Rectal smooth muscle tissue (tissue), 1 donor: Measurements from ENCODE around the gene SERINC5.
"Not testable (repeated sequence)": the region's sequence is repeated elsewhere in the genome, so short reads cannot be mapped to it uniquely, and the experiment has no call there.

ENCODE experiments used
- H3K27ac ChIP-seq: one replicate; pipeline ENCODE4 v1.7.0; 2013; ENCODE audit warnings: low read depth, low read length, inconsistent platforms
- H3K27me3 ChIP-seq: one replicate; pipeline ENCODE4 v1.7.0; 2013; ENCODE audit warnings: low read length; ENCODE audit not compliant: control insufficient read depth, insufficient read depth
- H3K36me3 ChIP-seq: one replicate; pipeline ENCODE4 v1.7.0; 2013; ENCODE audit warnings: low read length; ENCODE audit not compliant: control insufficient read depth, insufficient read depth
- H3K4me1 ChIP-seq: one replicate; pipeline ENCODE4 v1.7.0; 2013; ENCODE audit warnings: low read length; ENCODE audit not compliant: control insufficient read depth, insufficient read depth
- H3K4me3 ChIP-seq: one replicate; pipeline ENCODE4 v1.7.0; 2013; ENCODE audit warnings: low read length
- H3K9ac ChIP-seq: one replicate; pipeline ENCODE4 v1.7.0; 2013; ENCODE audit warnings: low read length

Gene SERINC5

GRCh38 chr5:80255811-80256712 lies at the start of gene SERINC5:
Gene SERINC5, minus strand, starts transcription at chr5:80256048. Its CDS starts 126 bp downstream, at chr5:80255922.
- H3K27ac ChIP-seq: peak within 1 kb of the TSS; percentile 97
- H3K4me3 ChIP-seq: peak within 1 kb of the TSS; percentile 91
- no peaks in the 10 kb centered on the region for H3K36me3 ChIP-seq
- H3K4me1 ChIP-seq: peaks cover 8% of the 10 kb centered on the region
- no peaks in the 10 kb centered on the region for H3K27me3 ChIP-seq
- H3K9ac ChIP-seq: peak within 1 kb of the TSS; percentile 93

DNA sequence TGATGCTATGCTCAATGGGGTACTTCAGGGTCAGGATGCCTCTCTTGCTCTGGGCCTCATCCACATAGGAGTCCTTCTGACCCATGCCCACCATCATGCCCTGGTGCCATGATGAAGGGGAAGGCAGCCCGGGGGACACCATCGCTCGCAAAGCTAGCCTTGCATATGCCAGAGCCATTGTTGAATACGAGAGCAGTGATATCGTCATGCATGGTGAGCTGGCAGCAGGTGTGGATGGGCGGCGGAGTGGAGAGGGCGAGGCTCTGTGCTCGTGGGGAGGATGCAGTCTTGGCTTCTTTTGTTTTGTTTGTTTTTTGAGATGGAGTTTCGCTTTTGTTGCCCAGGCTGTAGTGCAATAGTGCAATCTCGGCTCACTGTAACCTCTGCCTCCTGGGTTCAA lies 46.8 kb upstream of the SERINC5 start:
- Histone ChIP-seq H3K27ac (no peak overlapping the region), H3K9ac (no peak overlapping the region), H3K27me3 (no peaks in the 10 kb centered on the region), H3K36me3 (no peaks in the 10 kb centered on the region), H3K4me1 (no peaks in the 10 kb centered on the region), H3K4me3 (no peak overlapping the region)

- H3K4me3 ChIP-seq, H3K9ac ChIP-seq: not testable (repeated sequence)
Observed at GRCh38 chr5:80301342-80301741, 45.5 kb upstream of the SERINC5 start.

GRCh38 chr5:80300796-80301195 lies 44.9 kb upstream of the SERINC5 start:
- not testable (repeated sequence) for H3K4me3 ChIP-seq, H3K27ac ChIP-seq, H3K4me1 ChIP-seq, H3K36me3 ChIP-seq, H3K27me3 ChIP-seq, H3K9ac ChIP-seq

More at GRCh38 chr5:80301342-80301741, 45.5 kb upstream of the SERINC5 start:
- not testable (repeated sequence) for H3K27ac ChIP-seq, H3K4me1 ChIP-seq, H3K36me3 ChIP-seq, H3K27me3 ChIP-seq

DNA sequence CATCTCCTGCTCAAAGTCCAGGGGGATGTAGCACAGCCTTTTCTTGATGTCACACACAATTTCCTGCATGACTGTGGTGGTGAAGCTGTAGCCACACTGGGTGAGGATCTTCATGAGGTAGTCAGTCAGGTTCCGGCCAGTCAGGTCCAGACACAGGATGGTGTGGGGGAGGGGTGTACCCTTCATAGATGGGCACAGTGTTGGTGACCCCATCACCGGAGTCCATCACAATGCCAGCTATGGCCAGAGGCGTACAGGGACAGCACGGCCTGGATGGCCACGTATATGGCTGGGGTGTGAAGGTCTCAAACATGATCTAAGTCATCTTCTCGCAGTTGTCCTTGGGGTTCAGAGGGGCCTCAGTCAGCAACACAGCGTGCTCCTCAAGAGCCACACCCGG lies 44.3 kb upstream of the SERINC5 start:
- H3K9ac ChIP-seq: no peak overlapping the region
- H3K36me3 ChIP-seq: no peaks in the 10 kb centered on the region
- no peak overlapping the region for H3K4me3 ChIP-seq
- no peak overlapping the region for H3K27ac ChIP-seq
- H3K4me1 ChIP-seq: no peaks in the 10 kb centered on the region
- no peaks in the 10 kb centered on the region for H3K27me3 ChIP-seq

GRCh38 chr5:80299601-80300000 lies 43.8 kb upstream of the SERINC5 start:
- H3K9ac ChIP-seq: no peak overlapping the region
- no peaks in the 10 kb centered on the region for H3K36me3 ChIP-seq
- no peaks in the 10 kb centered on the region for H3K27me3 ChIP-seq
- H3K27ac ChIP-seq: no peak overlapping the region
- H3K4me3 ChIP-seq: no peak overlapping the region
- no peaks in the 10 kb centered on the region for H3K4me1 ChIP-seq

GRCh38 chr5:80296121-80296520 lies 40.3 kb upstream of the SERINC5 start:
- Histone ChIP-seq H3K9ac (no peak overlapping the region), H3K4me3 (no peak overlapping the region), H3K27ac (no peak overlapping the region), H3K4me1 (no peaks in the 10 kb centered on the region), H3K36me3 (no peaks in the 10 kb centered on the region), H3K27me3 (no peaks in the 10 kb centered on the region)

GRCh38 chr5:80291761-80292160 lies 35.9 kb upstream of the SERINC5 start:
- H3K9ac ChIP-seq: no peak overlapping the region
- no peak overlapping the region for H3K4me3 ChIP-seq
- no peaks in the 10 kb centered on the region for H3K27me3 ChIP-seq
- H3K27ac ChIP-seq: no peak overlapping the region
- no peaks in the 10 kb centered on the region for H3K36me3 ChIP-seq
- H3K4me1 ChIP-seq: no peaks in the 10 kb centered on the region

DNA sequence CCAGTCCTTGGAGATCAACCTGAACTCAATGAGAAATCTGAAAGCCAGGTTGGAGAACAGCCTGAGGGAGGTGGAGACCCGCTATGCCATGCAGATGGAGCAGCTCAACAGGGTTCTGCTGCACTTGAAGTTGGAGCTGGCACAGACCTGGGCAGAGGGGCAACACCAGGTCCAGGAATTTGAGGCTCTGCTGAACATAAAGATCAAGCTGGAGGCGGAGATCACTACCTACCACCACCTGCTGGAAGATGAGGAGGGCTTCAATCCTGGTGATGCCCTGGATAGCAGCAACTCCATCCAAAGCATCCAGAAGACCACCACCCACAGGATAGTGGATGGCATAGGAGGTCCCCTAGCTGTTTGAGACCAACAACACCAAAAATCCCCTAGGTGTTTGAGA lies 33.5 kb upstream of the SERINC5 start:
- Histone ChIP-seq H3K27me3 (no peaks in the 10 kb centered on the region), H3K4me1 (no peaks in the 10 kb centered on the region), H3K9ac (no peak overlapping the region), H3K36me3 (no peaks in the 10 kb centered on the region), H3K4me3 (no peak overlapping the region), H3K27ac (no peak overlapping the region)

DNA sequence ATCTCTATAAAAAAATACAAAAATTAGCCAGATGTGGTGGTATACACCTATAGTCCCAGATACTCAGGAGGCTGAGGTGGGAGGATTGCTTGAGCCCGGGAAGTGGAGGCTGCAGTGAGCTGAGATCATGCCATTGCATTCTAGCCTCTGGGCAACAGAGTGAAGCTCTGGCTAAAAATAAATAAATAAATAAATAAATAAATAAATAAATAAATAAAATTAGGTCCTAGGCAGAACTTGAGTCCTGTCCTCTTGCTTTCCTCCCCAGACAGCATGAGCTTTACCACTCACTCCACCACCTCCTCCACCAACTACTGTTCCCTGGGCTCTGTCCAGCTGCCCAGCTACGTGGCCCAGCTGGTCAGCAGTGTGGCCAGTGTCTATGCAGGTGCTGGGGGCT lies 32.3 kb upstream of the SERINC5 start:
- no peaks in the 10 kb centered on the region for H3K4me1 ChIP-seq

GRCh38 chr5:80284720-80285119 lies 28.9 kb upstream of the SERINC5 start:
- no peaks in the 10 kb centered on the region for H3K27me3 ChIP-seq
- no peaks in the 10 kb centered on the region for H3K4me1 ChIP-seq
- no peak overlapping the region for H3K9ac ChIP-seq
- H3K36me3 ChIP-seq: no peaks in the 10 kb centered on the region
- no peak overlapping the region for H3K27ac ChIP-seq
- H3K4me3 ChIP-seq: no peak overlapping the region

More for the DNA sequence above, 32.3 kb upstream of the SERINC5 start:
- no peaks in the 10 kb centered on the region for H3K27me3 ChIP-seq
- H3K9ac ChIP-seq: no peak overlapping the region
- H3K4me3 ChIP-seq: no peak overlapping the region
- H3K27ac ChIP-seq: no peak overlapping the region
- H3K36me3 ChIP-seq: no peaks in the 10 kb centered on the region

GRCh38 chr5:80283360-80283759 lies 27.5 kb upstream of the SERINC5 start:
- Histone ChIP-seq H3K9ac (no peak overlapping the region), H3K27me3 (no peaks in the 10 kb centered on the region), H3K27ac (no peak overlapping the region), H3K4me3 (no peak overlapping the region), H3K36me3 (no peaks in the 10 kb centered on the region), H3K4me1 (no peaks in the 10 kb centered on the region)

DNA sequence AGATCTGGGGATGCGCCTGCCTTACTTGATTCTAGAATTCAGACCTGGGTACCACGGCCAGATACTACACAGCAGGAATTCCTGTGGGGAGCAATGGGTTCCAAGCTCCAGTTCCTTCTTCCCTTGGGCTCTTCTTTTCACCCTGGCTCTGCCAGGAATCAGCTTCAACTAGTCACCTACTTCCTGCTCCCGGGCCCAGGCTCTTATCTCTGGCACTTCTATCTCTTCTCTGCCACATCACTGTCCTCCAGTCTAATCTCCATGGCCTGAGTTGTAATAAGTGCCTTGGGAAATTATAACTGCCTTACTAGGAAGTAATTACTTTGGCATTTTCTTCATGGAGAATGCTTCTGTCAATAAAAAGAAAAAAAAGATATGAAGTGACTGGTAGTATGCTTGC lies 26.2 kb upstream of the SERINC5 start:
- Histone ChIP-seq H3K27me3 (no peaks in the 10 kb centered on the region), H3K36me3 (no peaks in the 10 kb centered on the region), H3K27ac (no peak overlapping the region), H3K9ac (no peak overlapping the region), H3K4me3 (no peak overlapping the region), H3K4me1 (no peaks in the 10 kb centered on the region)
